Esophagus squamous epithelium (tissue), 4 donors: Measurements from ENCODE around the gene NUP98.

ENCODE experiments used
- POLR2A ChIP-seq, 4 donors: fragments of 450-650 bp; IDR thresholded peaks; one replicate each; pipeline ENCODE4 v1.6.1; 2017; ENCODE audit warnings: antibody characterized with exemption in 4 of 4, mild to moderate bottlenecking in 4 of 4, moderate library complexity in 3 of 4
- TF ChIP-seq, protein P1 (sequence below), 6 experiments: fragments of 450-650 bp in 4 of 6; fragments of 200-600 bp in 2 of 6; sonication (generic) in 2 of 6; IDR thresholded peaks; one replicate each; pipeline ENCODE4 v1.5.1; 2016 to 2019; ENCODE audit warnings: antibody characterized with exemption in 6 of 6, mild to moderate bottlenecking in 4 of 6, moderate library complexity in 4 of 6

GRCh38 chr11:3753110-3753509 lies 44.2 kb downstream of the NUP98 start:
- TF ChIP-seq, protein P1, sequence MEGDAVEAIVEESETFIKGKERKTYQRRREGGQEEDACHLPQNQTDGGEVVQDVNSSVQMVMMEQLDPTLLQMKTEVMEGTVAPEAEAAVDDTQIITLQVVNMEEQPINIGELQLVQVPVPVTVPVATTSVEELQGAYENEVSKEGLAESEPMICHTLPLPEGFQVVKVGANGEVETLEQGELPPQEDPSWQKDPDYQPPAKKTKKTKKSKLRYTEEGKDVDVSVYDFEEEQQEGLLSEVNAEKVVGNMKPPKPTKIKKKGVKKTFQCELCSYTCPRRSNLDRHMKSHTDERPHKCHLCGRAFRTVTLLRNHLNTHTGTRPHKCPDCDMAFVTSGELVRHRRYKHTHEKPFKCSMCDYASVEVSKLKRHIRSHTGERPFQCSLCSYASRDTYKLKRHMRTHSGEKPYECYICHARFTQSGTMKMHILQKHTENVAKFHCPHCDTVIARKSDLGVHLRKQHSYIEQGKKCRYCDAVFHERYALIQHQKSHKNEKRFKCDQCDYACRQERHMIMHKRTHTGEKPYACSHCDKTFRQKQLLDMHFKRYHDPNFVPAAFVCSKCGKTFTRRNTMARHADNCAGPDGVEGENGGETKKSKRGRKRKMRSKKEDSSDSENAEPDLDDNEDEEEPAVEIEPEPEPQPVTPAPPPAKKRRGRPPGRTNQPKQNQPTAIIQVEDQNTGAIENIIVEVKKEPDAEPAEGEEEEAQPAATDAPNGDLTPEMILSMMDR (IDR thresholded peaks at IDR 0.05) = no peak
- no peak for TF ChIP-seq POLR2A (IDR thresholded peaks at IDR 0.05)
